OCI-LY3 (cell line): ENCODE results near the gene NOSIP.

Experiments used
- CTCF ChIP-seq: fragments of 200-600, 300-600 bp; sonication (generic); IDR thresholded peaks from 2 replicates; pipeline ENCODE4 v1.5.1; 2014; ENCODE audit warnings: antibody characterized with exemption, low read length, low read depth
- EZH2phosphoT487 ChIP-seq: fragments of 200-600 bp; shearing (Covaris generic); IDR thresholded peaks from 2 replicates; pipeline ENCODE4 v1.6.1; 2018; ENCODE audit warnings: antibody characterized with exemption, mixed run types, low read depth

GRCh38 chr19:49601482-49602038 is 21.2 kb upstream of the NOSIP start:
- TF ChIP-seq CTCF (no peak), EZH2phosphoT487 (no peak)
